NCI-H187 (cell line): ENCODE results near the gene ASXL2.
A peak's percentile ranks its signal among the peaks of the same experiment; 100 is the strongest.

Source experiments
- DNase-seq, 2 experiments: peaks; one replicate each; lab custom pipeline; 2025; lab: John Stamatoyannopoulos, UW

The ASXL2 gene

DNA sequence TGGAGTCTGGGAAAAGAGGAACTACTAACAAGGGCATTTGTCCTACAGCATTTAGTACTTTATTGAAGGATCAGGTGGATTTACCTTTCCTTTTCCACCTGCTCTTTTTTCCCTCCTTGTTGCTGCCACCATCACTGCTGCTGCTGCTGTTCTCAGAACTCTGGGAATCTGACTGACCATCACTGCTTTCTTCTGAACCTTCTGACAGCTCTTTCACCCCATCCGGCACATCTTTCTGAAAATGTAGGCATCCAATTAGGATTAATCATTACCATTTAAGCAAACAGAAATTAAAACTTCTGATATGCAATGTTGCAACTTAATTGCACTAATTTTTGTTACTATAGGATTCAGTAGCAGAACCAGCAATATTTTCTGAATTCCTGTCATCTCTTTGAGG is 79.0 kb downstream of the ASXL2 start:
- no peak for DNase-seq

GRCh38 chr2:25797620-25798488 is 80.4 kb downstream of the ASXL2 start:
- DNase-seq = no peak

DNA sequence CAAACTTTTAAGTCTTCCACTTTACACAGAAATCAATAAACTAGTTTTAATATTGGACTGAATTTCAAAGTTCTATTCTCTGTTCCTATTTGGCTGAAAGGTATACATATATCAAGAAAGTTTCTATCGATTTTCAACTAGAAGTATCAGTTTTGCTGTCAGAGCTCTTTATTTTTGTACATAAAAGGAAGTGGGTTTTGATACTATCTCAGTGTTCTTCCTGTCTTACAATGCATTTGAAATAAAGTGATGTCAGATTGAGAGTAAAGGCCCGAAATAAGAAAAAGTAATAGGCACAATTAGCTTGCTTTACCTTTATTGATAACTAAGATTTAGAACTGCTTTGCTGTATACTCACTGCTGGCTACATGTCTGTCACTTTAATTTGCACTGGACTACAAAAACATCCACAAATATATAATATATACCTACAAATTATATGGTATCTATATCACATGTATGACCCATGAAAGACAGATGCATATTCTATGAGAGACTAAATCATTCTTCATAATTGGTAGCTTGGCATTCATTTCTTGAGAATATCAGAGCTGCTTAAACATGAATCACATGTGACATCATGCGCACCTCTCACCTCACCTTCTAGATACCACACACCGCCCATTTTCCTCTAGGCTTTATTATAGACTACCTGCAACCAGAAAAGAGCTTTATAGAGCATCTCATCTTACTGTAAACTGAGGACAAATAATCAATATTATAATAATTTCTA is 83.6 kb downstream of the ASXL2 start:
- DNase-seq = no peak

GRCh38 chr2:25790074-25790790 is 88.1 kb downstream of the ASXL2 start:
- DNase-seq = no peak

DNA sequence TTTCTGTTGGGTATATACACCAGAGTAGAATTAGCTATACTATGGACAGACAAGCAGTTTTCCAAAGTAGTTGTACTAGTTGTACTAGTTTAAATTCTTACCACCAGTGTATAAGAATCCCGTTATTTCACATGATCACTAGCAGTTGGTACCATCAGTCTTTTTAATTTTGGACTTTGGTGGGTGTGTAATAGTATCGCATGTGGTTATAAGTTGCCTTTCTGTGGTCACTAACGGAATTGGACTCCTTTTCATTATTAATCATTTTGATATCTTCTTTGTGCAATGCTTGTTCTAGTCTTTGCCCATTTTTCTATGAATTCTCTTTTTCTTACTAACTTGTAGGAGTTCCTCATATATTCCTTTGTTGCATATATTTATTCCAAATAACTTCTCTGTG is 89.8 kb downstream of the ASXL2 start:
- DNase-seq = no peak

GRCh38 chr2:25787020-25787419 is 91.3 kb downstream of the ASXL2 start:
- no peak for DNase-seq

DNA sequence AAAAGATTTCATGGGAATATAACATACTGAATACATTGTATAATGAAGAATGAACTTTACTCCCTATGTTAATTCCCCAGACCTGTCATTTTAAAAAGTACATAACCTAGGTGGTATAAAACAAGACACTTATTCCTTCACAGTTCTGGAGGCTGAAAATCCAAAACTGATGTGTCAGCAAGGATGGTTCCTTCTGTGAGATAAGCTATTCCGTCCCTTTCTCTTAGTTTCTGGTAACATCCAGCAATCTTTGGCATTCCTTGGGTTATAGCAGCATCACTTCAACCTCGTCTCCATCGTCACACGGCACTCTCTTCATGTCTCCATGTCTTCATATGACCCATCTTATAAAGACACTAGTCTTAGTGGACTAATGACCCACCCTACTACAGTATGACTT is 93.9 kb downstream of the ASXL2 start:
- DNase-seq = no peak

GRCh38 chr2:25777077-25777476 is 101.2 kb downstream of the ASXL2 start:
- no peak for DNase-seq

DNA sequence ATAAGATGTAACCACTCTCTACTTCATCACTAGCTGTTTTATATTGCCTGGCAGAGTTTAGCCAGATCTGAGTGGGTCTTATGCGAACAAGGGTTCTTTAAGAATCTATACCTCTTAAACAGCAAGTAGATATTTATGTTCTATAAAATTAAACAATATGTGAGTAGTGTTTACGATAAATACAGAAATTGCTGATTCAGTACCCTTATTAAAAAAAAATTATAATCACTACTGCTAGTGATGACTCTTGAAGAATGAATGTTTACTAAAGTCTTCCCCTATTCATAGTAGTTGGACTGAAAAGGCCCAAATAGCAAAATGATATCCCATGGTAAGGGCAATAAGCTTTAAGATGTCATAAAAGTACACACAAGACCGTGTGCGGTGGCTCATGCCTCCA is 106.2 kb downstream of the ASXL2 start:
- DNase-seq = no peak

DNA sequence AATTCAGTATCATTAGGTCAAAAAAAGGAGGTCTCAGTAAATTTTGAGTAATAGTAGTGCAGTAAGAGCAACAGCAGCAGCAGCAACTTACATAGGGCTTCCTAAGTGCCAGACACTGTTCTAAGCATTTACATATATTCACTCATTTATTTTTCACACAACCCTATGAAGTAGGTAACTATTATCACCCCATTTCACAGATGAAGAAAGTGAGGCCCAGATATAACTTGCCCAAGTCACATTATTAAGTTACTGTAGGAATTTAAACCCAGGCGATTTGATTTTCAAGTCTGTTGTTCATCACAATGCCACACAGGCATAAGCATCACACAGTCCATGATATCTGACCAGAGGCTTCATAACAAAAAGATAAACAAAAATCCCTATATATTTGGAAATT is 114.7 kb downstream of the ASXL2 start:
- no peak for DNase-seq

DNA sequence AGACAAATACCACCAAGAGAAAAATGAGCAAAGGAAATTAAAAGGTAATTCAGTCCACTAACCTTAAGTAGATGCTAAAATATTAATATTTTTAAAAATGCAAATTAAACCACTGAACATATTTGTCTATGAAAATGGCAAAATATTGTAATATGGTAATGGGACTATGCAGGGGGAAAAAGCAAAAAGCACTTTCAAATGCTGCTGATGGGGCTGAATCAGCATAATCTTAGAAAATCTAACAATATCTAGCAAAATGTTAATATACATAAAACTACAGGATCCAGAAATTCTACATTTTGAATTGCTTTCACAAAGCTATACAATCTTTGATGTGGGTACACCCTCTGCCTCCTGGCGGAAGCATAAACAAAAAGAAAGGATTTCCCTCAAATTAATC is 118.0 kb downstream of the ASXL2 start:
- no peak for DNase-seq

GRCh38 chr2:25758348-25758747 is 119.9 kb downstream of the ASXL2 start:
- DNase-seq = no peak

GRCh38 chr2:25757906-25758305 is 120.4 kb downstream of the ASXL2 start:
- DNase-seq = no peak

DNA sequence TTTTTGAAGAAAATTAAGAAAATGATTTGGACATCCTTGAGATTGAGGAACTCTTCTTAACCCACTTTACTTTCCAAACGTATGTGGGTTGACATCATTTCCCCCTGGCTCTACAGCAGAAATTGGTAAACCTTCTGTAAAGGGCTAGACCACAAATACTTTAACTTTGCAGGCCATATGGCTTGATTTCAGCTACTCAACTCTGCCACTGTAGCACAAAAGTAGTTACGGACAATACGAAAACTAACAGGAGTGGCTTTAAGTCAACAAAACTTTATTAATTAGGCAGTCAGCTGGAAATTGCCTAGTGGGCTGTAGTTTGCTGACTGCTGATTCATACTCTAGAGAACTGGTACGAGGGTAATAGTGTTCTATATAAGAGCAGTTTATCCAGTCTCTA is 121.8 kb downstream of the ASXL2 start:
- no peak for DNase-seq

DNA sequence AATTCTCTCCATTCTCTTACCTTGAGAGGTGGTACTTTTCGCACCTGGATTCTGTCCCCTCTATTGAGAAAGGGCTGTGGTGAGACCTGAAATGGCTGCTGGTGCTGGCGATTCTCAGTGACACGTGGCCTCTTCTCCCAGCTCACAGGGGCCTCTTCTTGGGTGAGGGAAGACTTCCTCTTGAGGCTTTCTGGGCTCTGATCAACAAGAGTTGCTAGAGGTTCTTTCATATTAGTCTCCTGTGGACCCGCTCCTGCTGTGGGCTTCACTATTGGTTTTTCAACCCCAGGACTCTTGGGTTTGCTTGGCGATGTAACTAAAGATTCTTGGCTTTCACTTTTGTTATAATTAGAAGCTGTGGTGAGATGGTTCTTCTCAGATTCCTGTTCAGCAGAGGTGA is 128.6 kb downstream of the ASXL2 start:
- no peak for DNase-seq

- DNase-seq = no peak
Measured at GRCh38 chr2:25744055-25744454, 134.2 kb downstream of the ASXL2 start.

GRCh38 chr2:25743132-25743830 is 135.0 kb downstream of the ASXL2 start:
- DNase-seq = peak; percentile 41 to 52

GRCh38 chr2:25742501-25742900 is 135.8 kb downstream of the ASXL2 start:
- DNase-seq = no peak

- no peak for DNase-seq
Measured at GRCh38 chr2:25740810-25741381, 137.4 kb downstream of the ASXL2 start.

DNA sequence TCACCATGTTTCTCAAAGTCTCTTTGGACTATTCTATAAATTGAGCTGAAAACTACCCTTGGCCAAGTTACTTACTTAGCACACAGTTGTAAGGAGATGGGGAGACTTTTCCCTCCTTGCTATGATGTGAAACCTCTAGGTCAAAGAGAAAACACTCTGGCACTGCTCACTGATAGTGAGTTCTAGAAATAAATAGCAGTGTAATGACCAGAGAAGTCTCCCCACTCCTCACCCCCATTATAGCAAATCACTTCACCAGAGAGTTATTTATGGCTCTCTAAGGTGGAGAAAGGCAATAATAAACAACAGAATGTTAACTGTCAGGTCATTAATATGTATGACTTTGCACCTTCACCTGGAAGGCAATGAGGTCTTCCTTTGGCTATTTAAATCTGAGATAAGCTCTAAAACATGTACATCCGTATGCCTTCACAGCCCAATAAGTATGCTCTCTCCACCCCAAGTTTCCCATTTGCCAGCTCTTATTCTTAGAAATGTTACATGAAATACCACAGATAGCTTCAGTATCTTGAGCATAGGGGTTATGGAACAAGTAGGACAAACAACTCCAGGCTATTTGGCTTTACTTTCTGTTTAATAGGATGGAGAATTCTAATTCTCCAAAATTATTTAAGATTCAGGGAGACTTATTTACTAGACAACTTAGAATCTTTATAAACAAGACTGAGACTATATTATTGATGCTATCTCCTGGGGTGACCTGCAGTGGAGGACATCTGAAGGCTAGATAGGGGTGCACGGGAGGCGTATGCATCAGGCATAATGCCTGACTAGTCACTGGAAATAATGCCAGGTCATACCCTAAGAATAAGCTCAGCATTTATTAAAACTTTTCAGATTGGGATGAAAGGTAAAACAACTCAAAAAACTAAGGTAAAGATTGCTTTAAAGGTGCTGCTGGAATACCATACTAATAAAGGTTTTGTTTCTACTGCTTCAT is 139.6 kb downstream of the ASXL2 start:
- no peak for DNase-seq
